GM21528 (cell line): Measurements from ENCODE around the gene SPON1.

Experiments used
- ATAC-seq: cut with Tn5 transposase; IDR thresholded peaks from one replicate; pipeline ENCODE4 v1.9.1; 2021; ENCODE audit warnings: mild to moderate bottlenecking, moderate library complexity; ENCODE audit not compliant: unreplicated experiment, low FRiP score

The SPON1 gene

GRCh38 chr11:14308897-14309387, 346.4 kb downstream of the SPON1 start:
- peak; percentile 44 for ATAC-seq

GRCh38 chr11:14309425-14310192, 347.1 kb downstream of the SPON1 start:
- no peak for ATAC-seq

GRCh38 chr11:14310679-14311078, 348.2 kb downstream of the SPON1 start:
- no peak for ATAC-seq

GRCh38 chr11:14312736-14313438, 350.4 kb downstream of the SPON1 start:
- ATAC-seq, result no peak

- no peak for ATAC-seq
These were observed 351.6 kb downstream of the SPON1 start for GRCh38 chr11:14314127-14314526.

- no peak for ATAC-seq
These were observed 352.6 kb downstream of the SPON1 start for GRCh38 chr11:14315130-14315529.
